Endothelial cell of hepatic sinusoid (primary cell): ENCODE results near the gene RLIM.

ENCODE experiments used
- in situ Hi-C: cut with HindIII; loops from 2 replicates; pipeline ENCODE4 v1.10.0; 2017; ENCODE audit warnings: low sequenced_read_pairs

Gene RLIM

DNA sequence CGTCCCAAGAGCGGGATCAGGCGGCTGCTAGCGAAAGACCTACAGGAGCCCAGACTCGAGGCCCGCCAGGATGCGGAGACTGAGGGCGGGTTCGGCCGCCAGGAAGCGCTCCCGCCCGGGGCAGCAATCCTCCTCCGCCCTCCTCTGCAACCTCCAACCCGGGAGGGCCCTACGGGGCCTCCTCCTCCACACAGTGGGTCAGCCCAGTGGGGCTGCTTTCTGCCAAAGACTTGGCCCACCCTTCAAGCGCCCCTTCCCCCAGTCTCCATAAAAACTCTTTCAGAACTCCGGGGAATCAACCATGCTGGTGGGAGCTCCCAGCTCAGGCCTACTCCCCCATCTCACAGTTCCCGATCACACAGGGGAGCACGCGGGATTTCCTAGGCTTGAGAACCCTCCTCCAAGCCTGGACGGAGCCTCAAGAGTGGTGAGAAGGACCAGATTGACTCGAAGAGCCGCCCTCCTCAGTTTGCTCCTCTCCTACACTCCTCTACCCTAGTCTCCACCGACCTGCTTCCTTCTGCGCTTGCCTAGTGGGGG is 77.5 kb downstream of the RLIM start:
- in situ Hi-C loops: no loop called here

GRCh38 chrX:74536152-74536831 is 78.1 kb downstream of the RLIM start:
- in situ Hi-C loops: no loop called here

DNA sequence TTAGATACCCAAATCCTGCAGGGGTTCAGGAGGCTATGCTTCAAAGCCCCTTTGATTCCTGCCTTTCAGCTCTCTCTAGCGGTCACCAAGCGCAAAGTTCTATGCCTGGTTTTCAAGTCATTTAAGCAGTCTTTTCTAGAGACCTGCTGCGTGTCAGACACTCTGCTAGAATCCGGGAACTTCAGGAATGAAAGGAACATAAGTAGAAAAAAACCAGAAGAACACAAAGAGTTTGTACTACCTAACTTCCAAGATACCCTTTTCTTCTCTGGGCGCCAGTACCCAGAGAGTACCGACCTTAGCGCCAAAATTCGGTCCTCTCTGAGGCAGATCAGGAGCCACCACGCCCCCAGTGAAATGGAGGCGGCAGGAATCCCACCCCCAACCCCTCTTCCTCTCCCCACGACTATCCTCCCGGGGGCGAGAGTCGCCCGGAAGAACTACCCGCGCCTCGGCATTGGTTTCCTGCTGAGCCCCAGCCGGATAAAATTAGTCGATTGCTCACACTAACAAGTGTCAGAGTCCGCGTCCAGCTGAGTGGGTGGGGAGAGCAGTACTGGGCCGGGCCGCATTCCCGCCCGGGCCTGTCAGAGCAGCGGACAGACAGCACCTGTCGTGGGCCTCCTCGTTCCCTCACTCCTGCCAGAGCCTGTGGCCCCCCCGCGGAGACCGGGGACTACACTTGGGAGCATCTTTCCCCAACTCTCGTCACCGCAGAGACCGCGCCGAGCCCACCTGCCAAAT is 78.8 kb downstream of the RLIM start:
- in situ Hi-C loops: no loop called here
